GM10847 (cell line): ENCODE measurements around the gene MPC1.

Experiments used
- POLR2A ChIP-seq: IDR thresholded peaks from 2 replicates; pipeline ENCODE4 v1.6.1; 2011; ENCODE audit not compliant: insufficient read length; ENCODE audit errors: extremely low read depth

MPC1 gene

DNA sequence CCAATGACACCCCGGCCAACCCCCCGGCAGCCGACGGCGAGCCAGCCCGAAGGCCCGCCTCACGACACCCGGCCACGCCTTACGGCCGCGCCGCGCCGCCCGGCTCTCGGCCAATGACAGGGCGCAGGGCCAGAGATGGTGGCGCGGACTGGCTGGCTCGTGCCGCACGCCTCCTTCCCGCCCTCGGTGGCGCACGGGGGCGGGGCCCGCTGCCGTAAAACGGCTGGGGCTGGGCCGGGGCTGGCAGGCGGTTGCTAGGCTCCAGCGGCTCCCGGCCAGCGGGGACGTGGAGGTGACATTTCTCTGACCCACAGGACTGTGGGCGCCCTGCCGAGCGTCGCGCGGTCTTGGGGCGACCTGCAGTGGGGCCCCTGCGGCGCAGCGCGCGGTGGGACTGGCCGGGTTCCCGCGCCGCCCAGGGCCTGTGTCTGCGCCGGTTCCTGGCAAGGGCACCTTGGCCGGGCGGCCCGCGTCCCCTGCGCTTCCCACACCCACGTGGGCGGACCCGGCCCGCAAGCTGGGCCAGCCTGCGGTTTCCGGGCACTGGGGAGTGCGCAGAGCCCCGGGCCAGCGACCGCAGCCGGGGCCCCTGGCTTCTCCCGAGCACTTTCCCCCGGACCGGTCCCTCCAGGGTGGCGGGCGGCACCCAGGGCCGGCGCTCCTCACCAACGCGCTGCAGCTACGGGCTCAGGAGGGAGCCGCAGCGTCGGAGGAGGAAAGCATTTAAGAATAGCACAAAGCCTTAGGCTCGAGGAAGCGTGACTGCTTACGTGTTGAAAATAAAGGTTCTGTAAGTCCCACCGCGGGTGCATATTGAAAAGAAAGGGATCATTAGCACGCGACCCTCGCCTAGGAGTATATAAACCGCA lies at the start of gene MPC1:
TSS of gene MPC1 (minus strand) at position 8 of the 869 bp plus-strand sequence. CDS start 64 bp downstream, outside the sequence.
- TF ChIP-seq POLR2A = peak; percentile 72

DNA sequence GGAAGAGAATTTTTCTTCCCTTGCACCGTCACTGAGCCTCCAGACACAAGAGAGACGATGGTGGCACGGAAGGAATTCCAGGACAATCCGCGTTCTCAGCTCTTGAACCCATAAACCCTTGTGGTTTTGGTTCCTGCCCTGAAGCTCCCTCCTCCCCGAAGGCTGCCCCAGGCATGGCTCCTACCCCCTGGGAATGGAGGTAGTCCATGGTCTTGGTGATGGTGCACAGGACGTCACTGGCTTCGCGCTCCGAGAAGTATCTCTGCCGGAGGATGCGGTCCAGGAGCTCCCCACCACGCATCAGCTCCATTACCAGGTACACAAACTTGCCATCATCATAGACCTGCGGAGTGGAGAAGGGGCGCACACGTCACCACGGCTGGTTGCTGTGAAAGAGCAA lies 47.5 kb upstream of the MPC1 start:
- TF ChIP-seq POLR2A = no peak

DNA sequence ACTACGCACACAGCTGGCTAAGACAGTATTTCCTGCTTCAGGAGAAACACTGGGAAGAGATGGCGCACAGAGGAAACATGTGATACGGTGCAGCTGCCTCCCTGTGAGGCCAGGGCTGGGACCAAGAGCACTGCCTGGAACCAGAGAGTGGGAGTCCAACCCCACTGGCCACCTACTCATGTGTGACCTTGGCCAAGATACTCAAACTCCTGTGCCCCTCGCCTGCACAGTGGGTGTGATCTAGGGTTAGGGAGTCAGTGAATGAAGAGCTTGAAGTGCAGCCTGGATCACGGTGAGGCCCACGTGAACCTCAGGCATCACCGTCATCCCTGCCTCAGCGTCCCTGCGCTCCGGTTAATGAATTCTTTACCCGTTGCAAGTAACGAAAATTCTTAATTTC lies 41.7 kb upstream of the MPC1 start:
- TF ChIP-seq POLR2A = no peak

DNA sequence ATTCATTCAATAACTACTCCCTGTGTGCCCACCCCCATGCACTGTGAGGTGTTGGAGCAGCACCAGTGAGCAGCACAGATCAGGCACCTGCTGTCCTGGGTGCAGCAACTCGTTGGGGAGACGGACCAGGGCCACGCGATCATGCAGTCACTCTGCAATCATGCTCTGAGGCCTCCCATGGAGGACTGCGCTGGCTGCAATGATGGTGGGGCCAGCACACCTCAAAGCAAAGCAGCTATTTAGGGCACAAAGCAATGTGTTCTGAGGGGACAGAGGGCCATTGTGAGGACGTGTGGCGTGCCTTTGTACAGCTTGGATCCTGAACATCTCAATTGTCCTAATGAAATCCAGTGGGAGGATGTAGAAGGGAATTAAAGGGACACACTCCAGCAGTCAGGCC lies 41.0 kb upstream of the MPC1 start:
- TF ChIP-seq POLR2A = no peak

DNA sequence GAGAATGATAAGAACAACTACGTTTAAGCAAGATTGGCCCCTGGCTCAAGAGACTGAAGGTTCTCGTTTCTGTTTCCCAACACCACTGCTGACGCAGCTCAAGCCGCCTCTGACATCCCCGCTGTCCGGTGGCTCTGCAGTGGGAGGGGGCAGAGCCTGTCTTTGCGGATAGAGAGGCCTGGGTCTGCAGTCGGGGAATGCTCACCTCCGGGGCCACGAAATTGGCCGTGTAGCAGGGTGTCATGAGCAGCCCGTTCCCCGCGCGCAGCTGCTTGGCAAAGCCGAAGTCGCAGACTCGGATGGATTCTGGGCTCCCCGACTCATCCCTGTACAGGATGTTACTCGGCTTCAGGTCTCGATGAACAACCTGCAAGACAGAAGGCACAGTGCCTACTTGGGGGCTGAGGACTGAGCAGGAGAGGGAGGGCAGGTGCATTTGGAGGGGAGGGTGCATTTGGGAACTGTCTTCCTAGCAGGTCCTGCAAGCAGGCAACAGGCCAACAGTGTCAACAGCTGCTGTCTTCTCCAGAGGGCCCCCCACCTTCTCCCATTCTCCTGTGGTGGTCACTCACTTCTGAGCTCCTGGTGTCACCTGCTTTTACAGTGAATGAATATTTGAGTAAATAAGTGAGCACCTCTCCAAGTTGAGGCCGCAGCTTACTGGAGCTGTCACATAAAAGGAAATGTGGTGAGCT lies 40.5 kb upstream of the MPC1 start:
- no peak for TF ChIP-seq POLR2A

DNA sequence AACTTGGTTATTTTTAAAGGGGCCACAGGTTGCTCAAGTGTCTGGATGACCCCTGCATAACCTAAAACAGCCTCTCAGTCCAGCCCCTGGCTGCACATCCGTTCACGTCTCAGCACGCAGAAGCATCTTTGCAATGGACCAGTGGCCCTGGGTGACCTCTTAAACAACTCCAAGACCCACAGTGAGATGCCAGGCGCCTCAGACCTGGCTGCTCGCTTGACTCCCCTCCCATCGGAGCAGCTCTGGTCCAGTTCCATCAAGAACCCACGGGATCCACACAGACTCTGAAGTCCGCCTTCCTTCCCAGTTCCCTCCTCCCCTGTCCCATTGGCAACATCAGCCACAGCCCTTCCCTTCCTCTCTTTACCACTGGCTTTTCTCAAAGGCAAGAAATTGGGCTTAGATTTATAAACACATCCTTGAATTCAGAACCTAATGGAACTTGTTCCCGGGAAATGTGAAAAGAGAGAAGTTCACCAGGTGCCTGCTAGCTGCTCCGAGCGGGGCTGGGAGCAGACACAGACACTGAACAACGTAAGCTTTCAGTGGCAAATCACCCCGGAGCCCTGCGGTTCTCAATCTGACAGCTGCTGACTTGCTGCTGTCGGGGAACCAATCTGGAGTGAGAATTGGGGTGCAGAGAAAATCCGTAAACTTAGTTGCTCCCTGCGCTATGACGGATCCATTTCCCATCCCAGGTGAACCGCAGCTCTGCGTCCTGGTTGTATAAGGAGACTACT lies 39.6 kb upstream of the MPC1 start:
- TF ChIP-seq POLR2A = no peak

DNA sequence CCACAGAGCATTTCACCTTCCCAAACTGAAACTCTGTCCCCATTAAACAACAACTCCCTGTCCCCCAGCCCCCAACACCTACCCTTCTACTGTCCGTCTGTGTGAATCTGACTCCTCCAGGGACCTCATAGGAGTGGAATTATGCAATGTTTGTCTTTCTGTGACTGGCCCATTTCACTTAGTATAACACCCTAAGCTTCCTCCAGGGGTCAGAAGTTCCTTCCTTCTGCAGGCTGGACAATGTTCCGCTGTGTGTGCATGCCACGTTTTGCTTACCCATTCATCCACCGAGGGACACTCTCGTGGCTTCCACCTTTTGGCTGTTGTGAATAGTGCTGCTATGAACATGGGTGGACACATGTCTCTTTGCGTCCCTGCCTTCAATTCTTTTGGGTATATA lies 37.6 kb upstream of the MPC1 start:
- TF ChIP-seq POLR2A = no peak

DNA sequence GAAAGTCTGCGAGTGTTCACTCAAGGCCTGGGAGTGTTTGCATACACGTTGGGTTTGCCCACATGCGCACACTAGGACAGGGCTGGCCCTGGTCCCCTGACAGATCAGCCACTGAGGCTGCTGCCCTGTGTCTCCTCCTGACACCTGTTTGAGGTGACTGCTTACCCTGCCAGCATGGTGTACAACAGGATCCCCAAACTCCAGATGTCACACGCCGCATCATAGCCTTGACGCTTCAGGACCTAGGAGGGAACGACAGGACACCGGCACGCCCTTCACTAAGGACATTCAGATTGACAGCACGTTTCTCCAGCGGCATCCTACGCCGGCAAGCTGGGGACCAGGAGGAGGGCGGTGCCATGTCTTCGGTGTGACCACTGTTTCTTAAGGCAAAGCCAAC lies 37.0 kb upstream of the MPC1 start:
- TF ChIP-seq POLR2A = no peak

DNA sequence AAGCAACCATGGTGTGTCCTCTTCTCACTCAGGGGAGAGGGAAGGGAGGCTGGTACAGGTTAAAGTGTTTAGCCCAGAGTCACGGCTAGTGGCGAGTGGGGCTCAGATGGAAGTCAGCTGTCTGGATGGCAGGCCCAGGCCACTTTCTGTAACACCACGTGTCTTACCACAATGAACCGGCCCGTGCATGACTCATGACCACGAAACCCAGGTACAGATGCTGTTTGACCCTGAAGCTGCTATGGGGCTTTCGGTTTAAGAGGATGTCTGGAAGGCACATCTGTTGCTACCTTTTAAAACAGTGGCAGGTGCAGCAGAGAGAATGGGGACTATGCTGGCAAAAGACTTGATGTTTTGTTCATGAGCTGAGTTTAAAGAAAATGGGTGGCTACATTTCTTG lies 36.5 kb upstream of the MPC1 start:
- TF ChIP-seq POLR2A = no peak

DNA sequence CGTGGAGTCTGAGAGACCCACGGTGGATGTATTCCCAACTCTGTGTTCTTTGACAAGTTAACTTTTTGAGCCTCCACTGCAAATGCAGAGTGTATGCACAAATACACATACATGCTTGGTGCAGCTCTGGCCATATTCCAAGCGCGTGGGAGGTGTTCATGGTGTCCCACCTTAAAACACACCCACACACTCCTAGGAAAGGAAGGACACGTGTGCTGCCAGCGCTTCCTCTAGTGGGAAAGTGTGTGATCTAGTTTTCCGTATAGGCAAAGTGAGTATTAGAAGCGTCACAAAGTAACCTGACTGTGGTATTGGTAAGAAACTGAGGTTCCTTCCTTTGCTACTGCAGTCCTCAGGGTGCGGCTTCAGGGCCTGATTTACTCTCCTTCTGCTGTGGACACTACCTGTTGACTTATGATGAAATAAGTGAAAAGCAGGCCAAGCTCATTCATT lies 36.0 kb upstream of the MPC1 start:
- TF ChIP-seq POLR2A = no peak

DNA sequence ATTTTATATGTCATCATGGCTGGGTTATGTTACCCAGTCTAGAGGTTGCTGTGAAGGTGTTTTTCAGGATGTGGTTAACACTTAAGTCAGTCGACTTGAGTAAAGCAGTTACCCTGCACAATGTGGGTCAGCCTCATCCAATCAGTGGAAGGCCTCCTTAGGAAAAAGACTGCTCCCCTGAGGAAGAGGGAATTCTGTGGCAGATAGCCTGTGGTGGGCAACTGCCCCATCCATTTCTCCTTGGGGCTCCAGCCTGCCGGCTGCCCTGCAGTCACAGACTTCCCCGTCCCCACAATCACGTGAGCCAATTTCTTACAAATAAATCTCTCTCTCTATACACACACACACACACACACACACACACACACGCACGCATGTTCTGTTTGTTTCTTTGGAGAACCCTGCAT lies 34.5 kb upstream of the MPC1 start:
- TF ChIP-seq POLR2A = no peak

DNA sequence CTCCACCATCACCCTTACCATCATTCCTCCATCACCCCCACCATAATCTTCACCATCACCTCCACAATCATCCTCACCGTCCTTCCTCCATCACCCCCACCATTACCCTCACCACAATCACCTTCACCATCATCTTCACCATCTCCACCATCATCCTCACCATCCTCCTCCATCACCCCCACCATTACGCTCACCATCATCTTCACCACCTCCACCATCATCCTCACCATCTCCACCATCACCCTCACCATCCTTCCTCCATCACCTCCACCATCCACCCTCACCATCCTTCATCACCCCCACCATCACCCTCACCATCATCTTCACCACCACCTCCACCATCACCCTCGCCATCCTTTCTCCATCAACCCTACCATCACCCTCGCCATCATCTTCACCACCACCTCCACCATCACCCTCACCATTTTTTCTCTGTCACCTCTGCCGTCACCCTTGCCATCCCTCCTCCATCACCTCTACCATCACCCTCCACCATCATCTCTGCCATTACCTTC lies 33.1 kb upstream of the MPC1 start:
- TF ChIP-seq POLR2A = no peak

DNA sequence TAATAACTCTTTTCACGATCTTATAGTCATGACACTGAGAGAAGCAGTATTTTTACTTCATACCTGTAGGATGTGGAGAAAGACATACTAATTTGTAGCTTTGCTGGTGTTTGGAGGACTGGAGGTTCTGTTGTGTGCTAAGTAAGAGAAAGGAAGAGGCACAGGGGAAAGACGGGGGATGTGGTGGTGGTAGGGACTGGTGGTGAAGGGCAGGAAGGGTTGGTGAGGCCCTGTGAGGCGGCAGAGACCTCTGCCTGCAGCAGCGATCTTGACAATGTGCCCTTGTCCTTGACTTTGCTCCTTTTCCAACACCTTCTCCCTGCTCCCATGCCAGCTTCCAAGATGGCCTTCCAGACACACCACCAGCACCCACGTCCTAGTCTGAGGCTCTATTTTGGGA lies 32.6 kb upstream of the MPC1 start:
- no peak for TF ChIP-seq POLR2A

DNA sequence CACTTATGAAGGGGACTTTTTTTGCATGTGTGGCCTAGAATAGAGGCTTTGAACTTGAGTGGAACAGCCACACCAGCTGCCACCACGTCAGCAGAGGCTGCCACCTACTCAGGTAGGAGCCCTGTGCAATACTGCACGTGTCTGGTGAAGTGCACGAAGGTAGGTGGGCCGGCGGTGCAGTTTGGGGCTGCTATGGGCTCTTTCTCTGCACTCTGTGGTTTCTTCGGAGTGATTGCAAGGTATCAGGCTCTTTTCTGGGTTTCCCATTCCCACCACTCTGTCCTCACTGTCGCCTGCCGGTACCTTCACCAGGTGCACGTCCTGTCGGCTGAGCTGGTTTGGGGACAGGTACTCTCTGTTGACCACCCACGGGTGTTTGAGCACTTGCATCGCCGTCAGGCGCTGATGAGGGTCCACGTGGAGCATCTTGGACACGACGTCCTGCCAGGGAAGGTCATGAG lies 30.8 kb upstream of the MPC1 start:
- no peak for TF ChIP-seq POLR2A

DNA sequence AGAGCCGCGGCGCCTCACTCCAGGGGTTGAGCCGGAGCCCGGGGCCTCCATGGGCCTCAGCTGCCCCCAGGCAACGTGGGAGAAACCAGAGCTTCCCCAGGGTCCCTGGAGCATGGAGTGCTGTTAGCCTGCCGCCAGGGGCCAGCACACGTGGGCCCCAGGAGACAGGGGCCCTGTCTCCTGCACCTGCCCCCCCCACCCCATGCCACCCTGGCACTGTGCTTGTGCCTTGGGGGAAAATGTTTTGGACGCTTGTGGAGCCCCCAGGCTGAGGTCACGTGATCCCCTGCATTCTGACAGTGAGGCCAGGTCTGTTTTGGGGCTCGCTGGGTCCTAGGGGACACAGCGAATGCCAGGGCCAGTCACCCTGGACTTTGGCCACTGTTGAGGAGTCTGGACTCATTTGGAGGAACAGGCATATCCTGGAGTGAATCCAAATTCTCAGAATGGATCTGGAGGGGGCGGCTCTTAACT lies 30.2 kb upstream of the MPC1 start:
- no peak for TF ChIP-seq POLR2A
